Measurements from ENCODE around the gene TSPOAP1. TPM values are rescaled to one million over a fixed set of nuclear protein-coding genes. Genes with fewer than 3 reads are reported as not detected.
A peak's percentile ranks its signal among the peaks of the same experiment; 100 is the strongest.

Gene TSPOAP1
- 10 to 100 TPM in 2 of 3 donors, 1 to 10 TPM in 1; 2.6 to 42.1 (median 26.9) TPM for total RNA-seq

- H3K27ac ChIP-seq: no peak within 1 kb of the TSS
- intact Hi-C loops (cut with DNase I; ENCODE audit: low total_unique reads): no loop called here
- H3K9me3 ChIP-seq: no peaks in the 10 kb centered on the region
- H3K36me3 ChIP-seq: no peaks in the 10 kb centered on the region
- no peaks in the 10 kb centered on the region for H3K4me1 ChIP-seq
- peak within 1 kb of the TSS in 2 of 3 donors; percentile 20 to 36 for H3K4me3 ChIP-seq
- no peak for DNase-seq (ENCODE audit: low spot score in 2 of 2)
- no peak for TF ChIP-seq POLR2A (IDR thresholded peaks at IDR 0.05)
- TF ChIP-seq POLR2AphosphoS5 (IDR thresholded peaks at IDR 0.05): no peak
- no peak for TF ChIP-seq CTCF (IDR thresholded peaks at IDR 0.05)
- H3K27me3 ChIP-seq: no peaks in the 10 kb centered on the region
These were observed at the start of gene TSPOAP1 for GRCh38 chr17:58328195-58329034. Gene TSPOAP1, minus strand, starts transcription at chr17:58328795. Its CDS starts 875 bp downstream, at chr17:58327920.

- TF ChIP-seq CTCF (IDR thresholded peaks at IDR 0.05) (no peak), POLR2A (IDR thresholded peaks at IDR 0.05) (no peak), POLR2AphosphoS5 (IDR thresholded peaks at IDR 0.05) (no peak)
- no peaks in the 10 kb centered on the region for H3K9me3 ChIP-seq
- DNase-seq (ENCODE audit: low spot score in 2 of 2): no peak
- no peaks in the 10 kb centered on the region for H3K27me3 ChIP-seq
- intact Hi-C loops (cut with DNase I; ENCODE audit: low total_unique reads): loop anchor here (5.0 kb wide), 1 partner anchor 1165 kb away; no protein-coding TSS in a partner anchor
- H3K36me3 ChIP-seq: no peaks in the 10 kb centered on the region
- H3K4me1 ChIP-seq: no peaks in the 10 kb centered on the region
- peak overlapping the region; percentile 33 to 77 for H3K27ac ChIP-seq
- no peak overlapping the region for H3K4me3 ChIP-seq
These were observed 49.1 kb upstream of the TSPOAP1 start for GRCh38 chr17:58377661-58378060.

GRCh38 chr17:58377093-58377601, 48.6 kb upstream of the TSPOAP1 start:
- no peaks in the 10 kb centered on the region for H3K9me3 ChIP-seq
- H3K4me3 ChIP-seq: no peak overlapping the region
- TF ChIP-seq POLR2AphosphoS5 (IDR thresholded peaks at IDR 0.05) (peak in 1 of 3 donors; percentile 67), CTCF (IDR thresholded peaks at IDR 0.05) (no peak), POLR2A (IDR thresholded peaks at IDR 0.05) (no peak)
- H3K4me1 ChIP-seq: no peaks in the 10 kb centered on the region
- DNase-seq (ENCODE audit: low spot score in 2 of 2): peak in 1 of 2 donors; percentile 73
- no peaks in the 10 kb centered on the region for H3K36me3 ChIP-seq
- H3K27ac ChIP-seq: peak overlapping the region; percentile 33 to 77
- intact Hi-C loops (cut with DNase I; ENCODE audit: low total_unique reads): loop anchor here (5.0 kb wide), 1 partner anchor 1165 kb away; no protein-coding TSS in a partner anchor
- no peaks in the 10 kb centered on the region for H3K27me3 ChIP-seq

GRCh38 chr17:58376472-58377000, 47.9 kb upstream of the TSPOAP1 start:
- Histone ChIP-seq H3K4me3 (no peak overlapping the region), H3K9me3 (no peaks in the 10 kb centered on the region), H3K27me3 (no peaks in the 10 kb centered on the region), H3K27ac (peak overlapping the region; percentile 33 to 77), H3K36me3 (no peaks in the 10 kb centered on the region), H3K4me1 (no peaks in the 10 kb centered on the region)
- DNase-seq (ENCODE audit: low spot score in 2 of 2): no peak
- intact Hi-C loops (cut with DNase I; ENCODE audit: low total_unique reads): loop anchor here (5.0 kb wide), 1 partner anchor 1164 kb away; no protein-coding TSS in a partner anchor
- TF ChIP-seq POLR2AphosphoS5 (IDR thresholded peaks at IDR 0.05): no peak
- TF ChIP-seq CTCF (IDR thresholded peaks at IDR 0.05): no peak

GRCh38 chr17:58375811-58376210, 47.2 kb upstream of the TSPOAP1 start:
- no peaks in the 10 kb centered on the region for H3K36me3 ChIP-seq
- TF ChIP-seq POLR2A (IDR thresholded peaks at IDR 0.05) (no peak), CTCF (IDR thresholded peaks at IDR 0.05) (no peak), POLR2AphosphoS5 (IDR thresholded peaks at IDR 0.05) (no peak)
- H3K27me3 ChIP-seq: no peaks in the 10 kb centered on the region
- no peak for DNase-seq (ENCODE audit: low spot score in 2 of 2)
- H3K4me1 ChIP-seq: no peaks in the 10 kb centered on the region
- no peaks in the 10 kb centered on the region for H3K9me3 ChIP-seq
- H3K27ac ChIP-seq: peak overlapping the region in 1 of 2 donors; percentile 33
- intact Hi-C loops (cut with DNase I; ENCODE audit: low total_unique reads): loop anchor here (5.0 kb wide), 1 partner anchor 1164 kb away; no protein-coding TSS in a partner anchor
- H3K4me3 ChIP-seq: no peak overlapping the region
